ENCODE data around the gene HUS1.

Gene HUS1

GRCh38 chr7:47914717-47915615 lies 64.4 kb downstream of the HUS1 start:
- no peak for TF ChIP-seq CTCF (IDR thresholded peaks at IDR 0.05; ENCODE audit: insufficient read depth, low read length, missing control alignments)
- no peak overlapping the region for H3K4me3 ChIP-seq (ENCODE audit: low read depth, low read length)
- no peak for DNase-seq (ENCODE audit: low read depth, low spot score)
- CTCF ChIA-PET: interaction anchor here (0.8 to 1.1 kb wide), 3 partner anchors 9 to 240 kb away, joined by 3 to 7 read pairs (median 4); no protein-coding TSS in a partner anchor
- POLR2A ChIA-PET: interaction anchor here (0.6 to 0.7 kb wide), 2 partner anchors 15 to 47 kb away, joined by 3 read pairs; no protein-coding TSS in a partner anchor

Measured in AG04449 (cell line).